Adipocyte (in vitro differentiated cells): ENCODE results near the gene PDZD2.
"Not testable (repeated sequence)": the region's sequence is repeated elsewhere in the genome, so short reads cannot be mapped to it uniquely, and the experiment has no call there.

ENCODE experiments used
- DNase-seq: peaks from one replicate; pipeline ENCODE4 v3.0.0-alpha.2; 2015; ENCODE audit warnings: low read depth
- H3K27me3 ChIP-seq: replicated peaks from 2 replicates; pipeline ENCODE4 v1.7.0; 2013; ENCODE audit warnings: mild to moderate bottlenecking, low read length, moderate library complexity; ENCODE audit not compliant: control insufficient read depth, insufficient read depth
- H3K36me3 ChIP-seq: 2 replicates; pipeline ENCODE4 v1.7.0; 2013; ENCODE audit warnings: low read length, mild to moderate bottlenecking, moderate library complexity; ENCODE audit not compliant: control insufficient read depth, insufficient read depth, severe bottlenecking
- H3K4me1 ChIP-seq: 2 replicates; pipeline ENCODE4 v1.7.0; 2013; ENCODE audit warnings: mild to moderate bottlenecking, low read length, moderate library complexity; ENCODE audit not compliant: control insufficient read depth, insufficient read depth
- H3K4me3 ChIP-seq: 2 replicates; pipeline ENCODE4 v1.7.0; 2013; ENCODE audit warnings: mild to moderate bottlenecking, low read length, moderate library complexity
- H3K9ac ChIP-seq: 2 replicates; pipeline ENCODE4 v1.7.0; 2013; ENCODE audit warnings: mild to moderate bottlenecking, low read length, moderate library complexity
- H3K9me3 ChIP-seq: 2 replicates; pipeline ENCODE4 v1.7.0; 2013; ENCODE audit warnings: mild to moderate bottlenecking, low read length, moderate library complexity; ENCODE audit not compliant: control insufficient read depth

Gene PDZD2

DNA sequence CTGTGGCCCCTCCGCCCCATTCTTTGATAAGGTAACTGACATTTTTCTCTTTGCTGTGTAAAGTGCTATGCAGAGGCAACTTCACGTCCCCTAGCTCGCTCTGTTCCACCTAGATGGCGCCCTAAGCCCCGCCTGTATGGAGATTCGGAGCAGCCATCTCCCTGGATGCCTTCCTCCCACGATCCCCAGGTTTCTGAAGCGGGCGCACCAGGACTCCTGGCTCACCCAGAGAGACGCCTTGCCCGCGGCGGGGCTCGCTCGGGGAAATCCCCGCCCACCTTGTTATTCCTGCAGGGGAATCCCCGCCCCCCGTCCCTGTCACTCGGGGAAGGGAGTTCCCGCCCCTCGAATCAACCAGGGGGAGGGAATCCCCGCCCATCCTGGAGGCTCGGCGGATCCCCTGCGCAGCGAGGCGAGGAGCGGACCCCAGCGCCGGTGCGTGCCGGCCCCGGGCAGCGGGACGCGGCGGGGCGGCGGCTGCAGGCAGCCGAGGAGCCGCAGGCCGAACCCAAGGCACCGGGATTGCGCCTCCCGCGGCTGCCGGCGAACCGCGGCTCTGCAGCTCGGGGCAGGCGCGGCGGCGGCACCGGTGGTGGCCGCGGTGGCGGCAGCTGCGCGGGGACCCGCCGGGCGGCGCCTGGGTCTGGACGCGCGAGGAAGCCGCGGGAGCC lies at the start of gene PDZD2:
Gene PDZD2 (plus strand): TSS at position 384 of the 671 bp plus-strand sequence.
- Histone ChIP-seq H3K4me1 (peaks cover 9% of the 10 kb centered on the region), H3K27me3 (peaks cover 17% of the 10 kb centered on the region), H3K9ac (peak within 1 kb of the TSS; percentile 33), H3K4me3 (peak within 1 kb of the TSS; percentile 85), H3K36me3 (no peaks in the 10 kb centered on the region), H3K9me3 (no peaks in the 10 kb centered on the region)
- peak; percentile 71 for DNase-seq

DNA sequence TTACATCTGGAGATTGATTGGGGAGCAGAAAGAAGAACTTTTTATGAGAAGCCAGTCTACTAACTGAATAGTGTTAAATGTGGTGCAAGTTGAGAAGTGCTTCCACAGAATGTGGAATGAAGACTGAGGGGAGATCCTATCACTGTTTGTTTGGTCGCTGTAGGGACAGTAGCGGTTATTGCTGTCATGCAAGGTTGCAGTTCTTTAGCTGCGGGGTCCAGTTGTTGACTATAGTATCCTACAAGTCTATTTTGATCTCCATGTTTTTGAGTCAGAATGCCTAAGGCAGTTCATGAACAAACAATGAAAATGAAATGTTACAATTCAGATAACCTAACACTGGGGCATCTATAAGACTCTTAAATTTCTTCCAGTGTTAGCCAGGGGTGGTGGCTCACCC lies 45.3 kb upstream of the PDZD2 start:
- H3K27me3 ChIP-seq = peaks cover 3% of the 10 kb centered on the region
- no peaks in the 10 kb centered on the region for H3K36me3 ChIP-seq
- H3K9ac ChIP-seq = no peak overlapping the region
- DNase-seq = no peak
- H3K4me3 ChIP-seq = no peak overlapping the region
- H3K4me1 ChIP-seq = no peaks in the 10 kb centered on the region
- H3K9me3 ChIP-seq = peaks cover 3% of the 10 kb centered on the region

DNA sequence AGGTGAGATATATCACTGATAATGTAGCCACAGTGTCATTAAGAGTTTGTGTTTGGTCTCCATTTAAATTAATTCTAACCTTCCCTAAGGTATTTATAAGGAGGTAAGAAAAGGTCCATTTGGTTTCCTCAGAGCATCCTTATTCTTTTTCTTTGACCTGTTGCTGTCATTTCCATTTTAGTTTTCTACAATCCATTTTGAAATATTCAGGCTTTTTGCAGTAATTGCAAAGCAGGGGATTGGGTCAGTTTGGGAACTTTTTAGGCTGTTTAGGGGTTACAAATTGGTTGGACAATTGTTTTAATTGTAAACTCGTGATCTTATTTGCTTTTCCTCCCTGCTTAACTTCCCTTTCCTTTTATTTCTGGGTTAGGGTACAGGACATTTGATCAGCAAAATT lies 42.6 kb upstream of the PDZD2 start:
- Histone ChIP-seq H3K4me3 (no peak overlapping the region), H3K4me1 (no peaks in the 10 kb centered on the region), H3K36me3 (no peaks in the 10 kb centered on the region), H3K27me3 (peaks cover 5% of the 10 kb centered on the region), H3K9ac (no peak overlapping the region), H3K9me3 (no peaks in the 10 kb centered on the region)
- DNase-seq = no peak

DNA sequence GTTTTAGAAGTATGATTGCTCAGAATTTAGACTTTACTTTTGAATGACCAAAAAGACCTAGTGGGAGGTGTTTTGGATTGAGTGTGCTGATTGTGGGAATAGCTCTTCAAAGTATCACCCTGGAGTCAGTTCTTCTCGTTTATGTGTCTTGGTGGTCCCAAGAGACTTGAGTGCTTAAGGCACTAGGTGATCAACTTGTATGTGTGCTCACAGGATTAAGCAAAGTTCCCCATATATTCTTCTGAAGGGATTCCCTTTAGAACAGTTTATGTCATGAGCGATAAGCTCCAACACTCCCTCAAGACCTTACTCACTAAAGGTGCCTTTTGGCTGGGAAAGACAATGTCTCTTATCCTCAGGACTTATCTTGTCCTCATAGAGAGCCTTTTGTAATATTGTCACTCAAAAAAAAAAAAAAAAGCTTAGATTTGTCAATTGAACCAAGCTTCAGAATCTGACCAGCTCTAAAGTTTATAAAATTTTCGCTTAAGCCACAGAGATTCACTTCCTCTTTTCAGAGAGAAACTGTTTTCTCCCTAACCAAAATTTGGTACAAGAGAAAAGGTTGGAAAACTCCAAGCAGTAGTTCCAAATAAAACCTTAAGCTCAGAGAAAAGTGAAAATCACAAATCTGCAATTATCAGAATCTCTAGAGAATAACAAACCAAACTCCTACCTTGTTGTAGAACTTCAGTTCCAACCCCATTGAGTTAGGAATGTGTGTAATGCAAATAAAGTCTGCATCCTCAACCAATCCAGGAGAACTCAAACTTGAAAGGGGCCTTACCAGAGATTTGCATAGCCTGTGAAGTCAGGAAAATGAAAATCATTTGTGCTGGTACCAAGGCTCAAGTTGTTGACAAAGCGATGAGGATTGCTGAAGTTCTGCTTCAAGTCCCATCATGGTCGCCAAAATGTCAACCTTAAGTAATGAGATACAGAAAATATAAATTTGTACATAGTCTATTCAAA lies 40.0 kb upstream of the PDZD2 start:
- H3K9me3 ChIP-seq = no peaks in the 10 kb centered on the region
- H3K36me3 ChIP-seq = no peaks in the 10 kb centered on the region
- no peak overlapping the region for H3K9ac ChIP-seq
- H3K4me3 ChIP-seq = no peak overlapping the region
- no peak for DNase-seq
- no peaks in the 10 kb centered on the region for H3K4me1 ChIP-seq
- H3K27me3 ChIP-seq = peaks cover 5% of the 10 kb centered on the region

DNA sequence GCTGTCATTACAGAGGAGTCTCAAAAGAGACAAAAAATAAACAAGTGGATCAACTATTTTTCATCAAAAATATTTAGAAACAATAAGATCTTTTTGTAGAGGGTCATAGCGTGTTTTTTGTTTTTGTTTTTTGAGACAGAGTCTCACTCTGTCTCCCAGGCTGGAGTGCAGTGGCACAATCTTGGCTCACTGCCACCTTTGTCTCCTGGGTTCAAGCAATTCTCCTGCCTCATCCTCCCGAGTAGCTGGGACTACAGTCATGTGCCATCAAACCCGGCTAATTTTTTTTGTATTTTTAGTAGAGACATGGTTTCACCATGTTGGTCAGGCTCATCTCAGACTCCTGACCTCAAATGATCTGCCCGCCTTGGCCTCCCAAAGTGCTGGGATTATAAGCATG lies 36.6 kb upstream of the PDZD2 start:
- H3K27me3 ChIP-seq, H3K36me3 ChIP-seq, H3K4me3 ChIP-seq, H3K9ac ChIP-seq, DNase-seq, H3K9me3 ChIP-seq, H3K4me1 ChIP-seq: not testable (repeated sequence)

DNA sequence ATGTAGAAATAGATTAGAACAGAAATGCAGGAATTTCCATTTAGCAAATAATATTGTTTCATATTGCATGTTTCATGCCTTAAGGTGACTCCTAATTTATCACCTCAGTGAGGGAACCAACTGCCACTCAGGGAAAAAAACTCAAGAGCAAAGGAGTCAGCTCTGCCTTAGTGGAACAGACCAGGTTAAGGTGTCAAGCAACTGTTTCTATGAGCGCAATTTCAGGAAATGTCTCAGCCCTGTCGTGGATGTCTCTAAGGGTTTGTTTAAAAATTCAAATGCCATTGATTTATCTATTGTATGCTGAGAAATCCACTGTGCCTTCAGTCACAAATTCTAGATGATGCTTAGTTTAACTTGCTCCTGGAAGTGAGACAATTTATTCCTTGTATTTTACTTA lies 34.7 kb upstream of the PDZD2 start:
- Histone ChIP-seq H3K4me3 (no peak overlapping the region), H3K9me3 (no peaks in the 10 kb centered on the region), H3K36me3 (no peaks in the 10 kb centered on the region), H3K9ac (no peak overlapping the region), H3K27me3 (no peaks in the 10 kb centered on the region), H3K4me1 (no peaks in the 10 kb centered on the region)
- DNase-seq = no peak

DNA sequence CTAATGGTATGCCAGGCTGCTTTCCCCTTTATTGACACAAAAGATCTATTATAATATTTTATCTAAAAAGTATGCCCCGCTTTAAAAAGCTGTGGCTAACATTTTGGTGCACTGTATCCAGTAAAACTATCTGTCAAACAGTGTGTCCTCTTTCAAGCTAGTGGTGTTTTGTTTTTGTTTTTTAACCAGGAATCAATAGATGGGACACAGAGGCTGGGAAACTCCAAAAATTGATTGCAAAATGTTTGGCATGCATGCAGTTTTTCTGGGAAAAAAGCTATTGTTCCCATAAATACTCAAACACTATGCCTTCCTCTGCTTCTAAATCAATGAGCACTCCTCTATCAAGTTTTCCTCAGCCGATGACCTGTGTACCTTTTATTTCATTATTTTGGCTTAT lies 34.3 kb upstream of the PDZD2 start:
- Histone ChIP-seq H3K9me3 (no peaks in the 10 kb centered on the region), H3K9ac (no peak overlapping the region), H3K4me1 (no peaks in the 10 kb centered on the region), H3K36me3 (no peaks in the 10 kb centered on the region), H3K4me3 (no peak overlapping the region), H3K27me3 (no peaks in the 10 kb centered on the region)
- DNase-seq = no peak

DNA sequence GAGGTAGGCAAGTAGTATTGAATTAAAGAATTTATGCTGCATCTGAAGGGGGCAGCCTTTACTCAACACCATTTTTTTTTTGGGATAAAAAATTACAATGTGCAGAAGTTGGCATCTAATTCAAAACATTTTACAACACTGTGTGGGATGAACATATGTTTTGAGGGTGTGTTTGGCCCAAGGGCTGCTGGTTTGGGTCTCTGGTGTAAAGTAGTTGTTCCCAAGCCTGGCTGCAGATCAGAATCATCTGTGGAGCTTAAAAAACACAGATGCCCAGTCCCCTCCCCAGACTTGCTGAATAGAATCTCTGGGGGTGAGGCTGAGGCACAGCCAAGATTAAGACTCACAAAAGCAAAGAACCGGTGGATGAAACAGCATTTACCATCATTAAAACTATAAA lies 33.0 kb upstream of the PDZD2 start:
- no peak overlapping the region for H3K4me3 ChIP-seq
- no peaks in the 10 kb centered on the region for H3K4me1 ChIP-seq
- no peak overlapping the region for H3K9ac ChIP-seq
- DNase-seq = no peak
- no peaks in the 10 kb centered on the region for H3K27me3 ChIP-seq
- no peaks in the 10 kb centered on the region for H3K36me3 ChIP-seq
- no peaks in the 10 kb centered on the region for H3K9me3 ChIP-seq

DNA sequence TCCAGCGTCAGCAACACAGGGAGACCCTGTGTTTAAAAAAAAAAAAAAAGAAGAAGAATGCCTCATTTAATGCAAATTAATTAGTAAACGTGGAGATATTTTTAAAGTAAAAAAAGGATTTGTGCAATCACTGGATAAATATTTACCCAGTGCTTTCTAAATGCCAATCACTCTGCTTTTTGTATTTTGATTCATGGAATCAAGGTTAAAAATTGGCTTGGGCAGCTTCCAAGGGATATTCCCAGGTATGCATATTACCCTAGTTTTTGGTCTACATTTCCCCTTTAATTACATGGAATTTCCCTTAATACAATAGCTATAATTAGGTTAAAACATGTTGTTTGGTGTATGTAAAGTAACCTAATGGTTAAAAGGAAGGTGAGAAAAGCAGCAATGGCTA lies 31.4 kb upstream of the PDZD2 start:
- H3K4me1 ChIP-seq = no peaks in the 10 kb centered on the region
- DNase-seq = no peak
- H3K9ac ChIP-seq = no peak overlapping the region
- H3K4me3 ChIP-seq = no peak overlapping the region
- H3K27me3 ChIP-seq = no peaks in the 10 kb centered on the region
- no peaks in the 10 kb centered on the region for H3K9me3 ChIP-seq
- H3K36me3 ChIP-seq = no peaks in the 10 kb centered on the region

DNA sequence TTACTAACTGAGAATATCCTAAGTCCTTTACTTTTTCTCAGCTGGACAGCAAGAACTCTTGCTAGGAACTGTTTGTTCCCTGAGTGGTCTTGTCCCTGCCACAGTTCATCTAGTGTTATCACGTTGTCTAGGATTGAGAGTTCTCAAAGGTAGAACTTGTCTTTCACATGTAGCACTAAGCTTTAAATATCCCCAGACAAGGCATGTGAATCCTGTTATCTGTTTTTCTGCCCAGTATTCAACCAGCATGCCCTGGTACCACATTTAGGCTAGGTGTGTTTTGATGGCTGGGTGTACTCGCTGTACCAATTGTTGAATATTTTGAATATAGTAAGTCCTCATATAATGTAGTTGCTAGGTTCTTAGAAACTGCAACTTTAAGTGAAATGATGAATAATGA lies 27.9 kb upstream of the PDZD2 start:
- no peaks in the 10 kb centered on the region for H3K27me3 ChIP-seq
- peaks cover 12% of the 10 kb centered on the region for H3K4me1 ChIP-seq
- no peak overlapping the region for H3K9ac ChIP-seq
- no peaks in the 10 kb centered on the region for H3K9me3 ChIP-seq
- no peak for DNase-seq
- H3K36me3 ChIP-seq = no peaks in the 10 kb centered on the region
- no peak overlapping the region for H3K4me3 ChIP-seq

DNA sequence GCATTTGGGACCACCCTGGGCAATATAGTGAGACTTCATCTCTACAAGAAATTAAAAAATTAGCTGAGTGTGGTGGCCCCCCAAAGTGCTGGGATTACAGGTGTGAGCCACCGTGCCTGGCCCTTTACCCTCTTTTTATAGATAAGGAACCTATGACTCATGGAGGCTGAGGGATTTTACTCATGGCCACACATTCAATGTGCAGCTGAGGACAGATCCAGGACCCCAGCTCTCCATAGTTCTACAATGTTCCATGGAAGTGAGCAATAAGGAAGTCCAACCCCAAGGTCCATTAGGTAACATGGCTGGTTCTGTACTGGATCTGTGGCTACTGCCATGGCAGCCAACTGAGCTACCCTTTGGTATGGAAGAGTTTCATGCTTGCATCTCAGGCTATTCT lies 25.3 kb upstream of the PDZD2 start:
- H3K36me3 ChIP-seq = no peaks in the 10 kb centered on the region
- no peak overlapping the region for H3K4me3 ChIP-seq
- no peak overlapping the region for H3K9ac ChIP-seq
- no peaks in the 10 kb centered on the region for H3K9me3 ChIP-seq
- DNase-seq = no peak
- H3K4me1 ChIP-seq = peaks cover 12% of the 10 kb centered on the region
- peaks cover 3% of the 10 kb centered on the region for H3K27me3 ChIP-seq
